ENCODE data around the gene ANXA2R.
A peak's percentile ranks its signal among the peaks of the same experiment; 100 is the strongest.

Gene ANXA2R

DNA sequence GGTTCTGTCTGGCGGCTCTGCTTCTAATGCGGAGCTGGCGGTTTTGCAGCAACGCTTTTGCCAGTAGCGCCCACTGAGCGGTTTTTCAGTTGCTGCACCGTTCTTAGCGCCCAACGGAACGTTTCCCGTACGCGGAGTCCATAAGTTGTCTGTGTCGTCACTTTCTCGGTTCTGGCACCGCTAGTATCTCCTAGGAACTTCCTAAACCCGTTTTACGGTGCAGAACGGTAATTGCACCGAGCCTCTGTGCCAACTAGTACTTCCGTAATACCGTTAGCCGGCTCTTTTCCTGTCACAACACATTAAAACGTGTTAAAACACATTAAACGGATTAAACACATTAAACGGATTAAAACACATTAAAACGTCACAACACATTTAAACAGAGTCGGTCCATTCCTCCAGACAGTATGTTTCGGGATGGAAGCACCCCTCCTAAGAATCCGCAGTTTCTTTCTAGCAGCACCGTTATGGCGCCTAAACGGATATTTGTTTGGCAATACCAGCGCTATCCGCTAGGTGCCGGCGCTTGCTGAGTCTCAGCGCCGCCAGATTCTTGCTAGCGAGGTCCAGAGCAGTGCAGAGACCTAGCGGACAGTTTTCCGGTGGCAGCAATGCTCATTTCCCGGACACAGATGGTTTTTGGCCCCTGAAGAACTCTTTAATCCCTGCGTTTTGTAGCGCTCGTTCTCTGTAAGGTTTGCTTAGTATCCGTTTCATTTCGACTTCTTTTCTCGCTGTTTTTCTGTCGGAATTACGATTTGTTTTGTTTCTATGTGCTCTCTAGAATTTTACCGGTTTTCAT lies 45.4 kb downstream of the ANXA2R start:
- DNase-seq, result peak; percentile 93

DNA sequence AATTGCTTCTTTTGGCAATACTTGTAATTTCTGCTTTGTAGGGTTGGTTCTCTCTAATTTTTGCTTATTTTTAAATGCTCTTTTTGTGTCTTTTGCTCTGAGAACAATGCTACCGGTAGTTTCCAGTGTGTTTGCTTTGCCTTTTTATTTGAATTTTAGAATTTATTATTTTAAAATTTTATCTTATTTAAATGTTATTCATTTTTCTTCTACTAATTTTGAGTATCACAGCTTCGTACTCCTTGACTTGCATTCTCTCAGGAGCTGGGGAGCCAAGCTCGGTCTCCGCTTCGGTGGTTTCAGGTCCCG lies 45.9 kb downstream of the ANXA2R start:
- DNase-seq, result no peak

GRCh38 chr5:42993516-42994245 lies 46.4 kb downstream of the ANXA2R start:
- peak; percentile 75 for DNase-seq

DNA sequence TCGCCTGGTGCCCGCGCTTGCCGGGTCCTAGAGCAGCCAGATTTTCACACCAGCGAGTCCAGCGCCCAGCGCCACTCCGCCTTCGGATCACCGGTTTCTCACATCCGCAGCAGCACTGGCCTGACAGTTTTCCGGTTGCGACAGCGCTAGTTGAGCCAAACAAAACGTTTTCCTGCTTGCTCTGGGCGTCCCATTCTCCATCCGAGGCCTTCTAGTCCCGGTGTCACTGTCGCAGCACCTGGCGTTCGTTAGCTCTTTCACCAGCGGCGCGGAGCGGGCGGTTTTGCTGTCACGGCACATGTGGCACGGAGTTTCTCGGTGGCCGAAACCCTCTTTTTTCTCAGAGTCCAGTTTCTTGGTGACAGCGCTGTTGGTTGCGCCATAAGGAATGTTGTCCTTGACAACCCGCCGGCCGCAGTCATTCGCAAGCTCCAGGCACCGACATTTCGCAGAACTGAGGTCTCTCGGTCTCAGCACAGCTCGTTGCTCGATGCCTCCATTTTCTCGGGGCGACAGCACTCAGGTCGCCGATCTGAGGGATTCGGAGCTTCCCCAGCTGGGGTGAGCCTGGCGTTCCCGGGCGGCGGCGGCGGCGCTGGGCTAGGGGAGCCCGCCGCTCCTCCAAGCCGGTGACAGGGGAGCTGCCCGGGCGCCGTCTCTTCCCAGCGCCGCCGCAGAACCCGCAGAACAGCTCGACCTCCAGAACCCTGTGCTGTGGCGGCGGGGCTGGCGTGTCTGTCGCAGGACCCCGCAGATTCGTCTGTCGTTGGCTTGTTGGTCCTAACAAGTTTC lies 47.8 kb downstream of the ANXA2R start:
- DNase-seq, result peak; percentile 83

DNA sequence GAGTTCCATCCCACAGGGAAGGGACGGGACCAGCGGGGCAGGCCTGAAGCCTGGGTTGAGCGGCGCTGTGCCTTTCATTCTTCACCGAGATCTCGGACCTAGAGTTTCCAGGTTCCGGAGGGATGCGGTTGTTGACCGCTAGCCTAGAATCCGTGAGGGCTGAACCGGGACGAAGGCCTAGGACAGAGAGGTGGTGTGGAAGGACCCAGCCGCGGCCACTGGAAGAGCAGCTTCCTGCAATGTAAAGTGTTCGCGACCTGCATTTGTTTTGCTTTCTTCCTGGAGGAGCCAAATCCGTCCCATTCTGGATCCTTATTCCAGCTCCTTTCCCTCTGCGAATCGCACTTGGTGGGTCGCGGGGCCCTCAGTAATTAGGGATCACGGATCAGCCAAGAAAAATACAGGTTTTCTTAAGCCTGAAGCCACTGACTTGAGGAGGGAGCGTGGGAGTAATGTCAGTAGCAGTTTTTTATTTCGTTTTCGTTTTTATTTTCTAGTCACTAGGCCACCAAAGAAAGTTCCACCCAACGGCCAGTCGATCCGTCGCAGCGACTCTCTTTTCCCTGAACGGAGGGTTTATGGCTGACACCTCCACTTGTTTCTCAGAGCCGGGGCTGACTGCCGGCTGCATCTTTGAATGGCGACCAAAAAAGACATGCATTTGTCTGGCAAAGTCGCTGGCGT lies 48.6 kb downstream of the ANXA2R start:
- DNase-seq, result no peak

- peak; percentile 10 for DNase-seq
Measured at GRCh38 chr5:42990892-42991291, 49.2 kb downstream of the ANXA2R start.

Data from CD4-positive, alpha-beta T cell treated with Interleukin-12 subunit alpha and Interleukin-12 subunit beta, for 1 hour (primary cell).